GM19395 (cell line): ENCODE results near the gene CCNY.

ENCODE experiments used
- ATAC-seq: cut with Tn5 transposase; IDR thresholded peaks from one replicate; pipeline ENCODE4 v1.9.1; 2021; ENCODE audit warnings: mild to moderate bottlenecking, moderate library complexity; ENCODE audit not compliant: unreplicated experiment

The CCNY gene

GRCh38 chr10:35448687-35449662 is 112.7 kb downstream of the CCNY start:
- ATAC-seq: no peak

DNA sequence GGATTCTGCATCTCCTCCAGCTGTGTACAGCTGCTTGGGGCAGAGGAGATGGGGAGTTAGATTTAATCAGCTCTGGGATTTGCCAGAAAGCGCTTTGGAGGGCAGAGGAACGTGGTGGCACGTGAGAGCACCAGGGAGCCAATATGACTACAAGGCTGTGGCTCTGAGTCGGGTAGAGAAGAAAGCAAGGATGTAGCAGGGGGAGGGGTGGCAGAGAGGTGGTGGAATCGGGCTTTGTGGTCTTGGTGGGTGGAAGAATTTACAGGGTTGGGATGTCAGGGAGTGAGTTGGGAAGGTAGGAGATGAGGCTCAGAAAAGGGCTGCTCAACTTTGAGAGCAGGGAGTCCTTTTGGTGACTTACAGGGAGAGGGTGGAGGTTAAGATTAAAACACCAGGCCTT is 113.6 kb downstream of the CCNY start:
- no peak for ATAC-seq

- ATAC-seq: peak; percentile 98
These were observed 115.1 kb downstream of the CCNY start for GRCh38 chr10:35451151-35452016.

DNA sequence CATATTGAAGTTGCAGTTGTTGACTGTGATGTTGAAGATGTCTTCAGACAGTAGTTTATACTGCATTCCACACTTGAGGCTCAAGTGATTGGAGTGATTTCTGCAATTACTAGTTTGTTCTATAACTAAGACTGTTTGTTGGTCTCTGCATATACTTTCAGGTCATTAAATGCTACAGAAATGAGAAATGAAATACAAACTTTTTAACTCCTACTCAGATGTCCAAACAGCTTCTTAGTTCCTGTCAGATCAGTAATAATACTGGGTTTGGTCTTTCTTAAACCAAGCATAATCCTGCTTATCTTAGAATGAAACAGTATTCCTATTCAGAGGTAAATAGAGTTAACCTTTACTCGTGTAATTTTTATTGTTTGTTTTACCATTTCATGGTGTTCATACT is 115.9 kb downstream of the CCNY start:
- no peak for ATAC-seq

DNA sequence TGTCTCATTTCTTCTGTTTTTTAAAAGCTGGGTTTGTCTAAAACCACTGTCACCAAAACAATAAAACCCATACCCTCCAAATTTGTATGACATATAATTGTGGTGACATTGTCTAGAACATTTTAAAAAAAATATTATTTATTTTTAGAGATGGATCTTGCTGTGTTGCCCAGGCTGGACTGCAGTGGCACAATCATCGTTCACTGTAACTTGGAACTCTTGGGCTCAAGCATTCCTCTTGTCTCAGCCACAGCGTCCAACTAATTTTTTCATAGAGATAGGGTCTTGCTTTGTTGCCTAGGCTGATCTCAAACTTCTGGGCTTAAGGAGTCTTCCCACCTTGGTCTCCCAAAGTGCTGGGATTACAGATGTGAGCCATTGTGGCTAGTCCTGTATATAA is 116.5 kb downstream of the CCNY start:
- ATAC-seq: no peak

GRCh38 chr10:35453855-35454532 is 117.7 kb downstream of the CCNY start:
- ATAC-seq: no peak

DNA sequence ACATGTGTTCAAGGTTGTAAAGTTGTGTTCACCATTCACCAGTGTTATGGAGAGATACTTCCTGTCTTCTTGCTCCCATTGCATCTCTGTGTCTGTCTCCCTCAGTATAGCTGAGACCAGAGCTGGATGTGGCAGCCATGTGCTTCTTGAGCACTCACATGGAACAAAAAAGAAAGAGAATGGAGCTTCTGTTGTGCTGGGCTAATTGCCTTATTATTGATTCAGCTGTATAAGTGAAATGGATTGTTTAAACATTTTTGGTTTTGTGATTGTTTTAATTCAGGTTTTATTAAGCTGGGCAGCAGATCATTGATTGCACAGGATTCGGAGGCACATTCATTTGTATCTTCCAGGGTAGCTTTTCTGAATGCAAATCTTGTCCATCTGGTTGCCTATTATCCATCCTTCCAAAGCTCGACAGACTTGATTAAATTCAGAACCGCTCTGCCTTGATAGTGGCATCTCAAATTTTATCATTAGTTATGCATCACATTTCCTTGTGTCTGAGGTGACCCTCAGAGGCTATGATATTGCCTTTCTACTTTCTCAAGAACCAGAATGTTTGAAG is 119.9 kb downstream of the CCNY start:
- ATAC-seq: no peak

- ATAC-seq: no peak
These were observed 120.5 kb downstream of the CCNY start for GRCh38 chr10:35456784-35457183.

GRCh38 chr10:35458500-35459448 is 122.5 kb downstream of the CCNY start:
- no peak for ATAC-seq

GRCh38 chr10:35459449-35459847 is 123.1 kb downstream of the CCNY start:
- ATAC-seq: no peak

DNA sequence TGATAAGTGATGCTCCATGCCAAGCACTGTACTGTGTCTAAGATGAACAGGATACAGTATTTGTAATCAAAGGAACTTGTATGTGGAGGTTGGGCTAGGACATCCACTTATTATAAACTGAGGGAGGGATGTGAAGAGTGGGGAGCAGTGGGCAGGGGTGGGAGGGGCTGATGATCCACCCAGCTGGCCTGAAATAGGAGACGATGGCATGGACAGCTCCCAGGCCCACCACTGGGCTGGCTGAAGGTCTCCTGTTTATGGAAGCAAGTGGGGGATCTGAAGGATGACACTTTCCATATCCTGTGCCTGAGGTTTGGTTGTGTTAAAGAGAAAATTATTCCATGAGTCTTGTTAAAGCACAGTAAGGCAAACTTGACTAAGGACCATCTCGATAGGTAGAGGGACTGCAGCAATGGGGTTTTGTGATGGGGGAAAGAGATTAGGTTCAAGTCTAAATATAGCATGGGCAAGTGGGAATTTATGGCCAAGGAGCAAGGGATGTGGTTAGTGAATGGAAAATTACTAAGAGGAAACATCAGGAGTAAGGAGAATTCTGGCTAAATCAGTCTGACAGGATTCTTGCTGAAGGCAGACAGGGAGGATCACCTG is 124.6 kb downstream of the CCNY start:
- ATAC-seq: no peak

DNA sequence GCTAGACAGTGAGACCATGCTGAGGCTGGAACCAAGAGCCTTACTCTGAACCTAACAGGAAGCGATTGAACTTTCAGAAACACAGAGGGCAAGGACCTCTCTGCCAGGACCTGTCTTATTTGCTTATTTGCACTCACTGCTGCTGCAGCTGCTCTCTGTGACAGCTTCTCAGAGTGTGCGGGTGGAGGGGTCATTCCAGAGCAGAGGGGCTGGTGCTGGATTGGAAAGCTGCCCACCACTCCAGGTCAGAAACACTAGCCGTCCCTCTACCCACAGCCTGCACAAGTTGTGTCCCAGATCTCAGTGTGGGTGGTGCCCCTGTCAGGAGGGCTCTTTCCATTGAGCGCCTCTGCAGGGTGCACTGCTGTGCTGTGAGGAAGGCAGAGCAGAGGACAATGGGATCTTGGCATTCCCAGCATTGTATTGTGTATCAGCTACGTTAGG is 126.2 kb downstream of the CCNY start:
- peak; percentile 97 for ATAC-seq

DNA sequence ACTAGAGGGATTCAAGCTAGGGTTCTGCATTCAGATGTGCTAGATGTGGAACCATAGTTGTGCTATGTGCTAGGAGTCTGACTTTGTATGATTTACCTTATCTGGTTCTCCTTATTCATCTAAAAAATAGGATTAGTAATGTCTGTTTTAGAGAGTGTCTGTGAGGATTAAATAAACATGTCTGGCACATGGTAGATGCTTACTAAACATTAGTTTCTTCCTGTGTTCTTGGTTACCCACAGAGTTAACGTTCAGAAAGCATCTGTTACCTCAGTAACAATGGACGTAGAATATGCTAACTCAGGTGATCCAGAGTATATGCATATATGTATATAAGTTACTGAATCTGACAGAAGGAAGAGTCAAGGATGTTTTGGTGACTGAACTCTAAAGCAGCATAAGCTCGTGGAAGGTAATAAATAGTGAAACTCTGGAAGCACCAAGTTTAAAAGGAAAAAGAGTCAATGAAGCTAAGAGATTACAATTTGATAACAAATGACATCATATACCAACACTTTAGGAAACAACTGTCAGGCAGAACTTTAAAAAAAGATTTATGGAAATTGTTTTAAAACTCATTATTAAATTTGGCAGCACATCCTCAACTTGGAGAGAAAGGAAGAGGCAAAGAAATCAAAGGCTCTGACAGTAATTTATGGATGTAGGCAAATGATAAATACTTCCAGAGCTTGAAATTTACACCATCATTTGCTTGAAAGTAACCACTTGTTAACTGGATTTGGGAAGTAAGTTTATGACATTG is 127.0 kb downstream of the CCNY start:
- ATAC-seq: no peak

DNA sequence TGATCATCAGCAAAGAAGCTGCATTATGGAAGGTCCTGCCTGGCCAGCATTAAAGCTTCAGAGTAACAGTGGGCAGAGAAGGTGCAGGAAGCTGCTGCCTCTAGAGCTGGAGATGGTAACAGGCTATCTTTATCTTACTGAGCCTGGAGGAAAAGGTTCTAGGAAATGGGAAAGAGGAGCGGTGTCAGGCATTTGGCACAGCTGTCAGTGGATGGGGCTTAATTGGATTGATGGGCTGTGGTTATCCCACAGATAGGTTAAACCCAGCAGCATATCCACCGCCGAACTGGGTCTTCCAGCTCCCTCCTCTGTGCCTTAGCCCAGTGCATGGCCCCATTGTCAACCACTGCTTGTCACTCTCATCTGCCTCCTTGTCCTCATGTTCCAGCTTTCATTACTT is 127.6 kb downstream of the CCNY start:
- no peak for ATAC-seq

DNA sequence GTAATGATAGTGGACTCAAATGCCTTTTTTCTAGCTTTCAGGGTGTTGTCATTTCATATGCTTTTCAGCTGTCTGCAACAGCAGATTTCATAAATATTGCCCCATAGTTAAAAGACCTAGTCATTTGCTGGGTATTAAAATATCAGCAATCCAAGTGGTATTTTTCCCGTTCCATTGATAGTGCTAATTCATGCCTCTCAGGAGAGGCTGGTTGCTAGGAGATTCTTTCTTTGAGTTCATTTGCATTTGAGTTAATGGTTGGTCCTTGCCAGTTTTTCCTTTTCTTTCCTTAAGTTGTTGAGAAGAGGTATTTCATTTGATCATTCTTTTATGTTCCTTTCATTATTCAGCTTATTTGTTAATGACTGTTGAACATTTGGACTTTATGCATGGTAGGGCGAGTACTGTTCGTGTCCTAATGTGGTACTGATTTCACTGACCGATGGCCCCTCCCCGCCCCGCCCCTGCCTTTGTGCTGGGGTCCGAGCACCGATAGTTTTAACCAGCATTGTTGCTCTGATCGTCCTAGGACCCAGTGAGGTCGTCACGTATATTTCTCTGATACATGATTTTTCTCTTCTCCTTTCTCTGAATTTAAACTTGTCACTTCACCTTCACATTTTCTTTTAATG is 128.6 kb downstream of the CCNY start:
- ATAC-seq: no peak

DNA sequence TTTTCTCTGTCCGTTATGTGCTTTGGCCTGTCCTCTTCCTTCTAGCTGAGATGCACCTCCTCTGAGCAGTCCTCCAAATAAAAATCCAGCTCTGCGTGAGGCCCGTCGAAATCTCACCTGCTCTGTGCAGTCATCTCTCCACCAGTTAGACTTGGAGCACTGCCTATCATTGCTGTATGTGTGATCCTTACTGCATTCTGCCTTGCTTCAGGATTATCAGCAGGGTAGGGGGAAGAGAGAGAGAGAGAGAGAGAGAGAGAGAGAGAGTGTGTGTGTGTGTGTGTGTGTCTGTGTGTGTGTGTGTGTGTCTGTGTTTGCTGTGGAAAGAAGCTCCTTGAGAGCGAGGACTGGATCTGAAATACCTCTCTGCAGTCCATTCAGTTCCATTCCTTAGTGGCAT is 129.4 kb downstream of the CCNY start:
- ATAC-seq: no peak

- no peak for ATAC-seq
These were observed 129.9 kb downstream of the CCNY start for GRCh38 chr10:35466170-35466569.

DNA sequence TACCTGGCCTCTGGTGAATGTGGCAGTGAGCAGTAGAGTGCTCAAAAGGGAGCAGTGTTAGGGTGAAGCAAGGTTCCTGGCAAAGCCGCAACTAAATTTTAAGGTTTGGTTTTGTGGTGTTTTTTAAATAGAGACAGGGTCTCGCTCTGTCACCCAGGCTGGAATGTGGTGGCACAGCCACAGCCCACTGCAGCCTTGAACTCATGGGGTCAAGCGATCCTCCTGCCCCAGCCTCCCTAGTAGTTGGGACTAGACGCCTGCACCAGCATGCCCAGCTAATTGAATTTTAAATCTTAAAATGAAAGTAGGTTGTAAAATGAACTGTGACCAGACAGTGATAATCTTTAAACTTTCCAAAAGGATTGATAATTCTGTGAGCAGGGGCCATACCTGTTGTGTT is 130.4 kb downstream of the CCNY start:
- no peak for ATAC-seq
